Endometrial microvascular endothelial cells (primary cell): ENCODE data around the gene TRPV3. TPM values are rescaled to one million over a fixed set of nuclear protein-coding genes. Genes with fewer than 3 reads are reported as not detected.
"Not testable (repeated sequence)": the region's sequence is repeated elsewhere in the genome, so short reads cannot be mapped to it uniquely, and the experiment has no call there.

ENCODE experiments used
- in situ Hi-C: cut with HindIII; loops from 2 replicates; pipeline ENCODE4 v1.10.0; 2017; ENCODE audit warnings: low sequenced_read_pairs, low pct_unique_long_range_greater_than_20kb; ENCODE audit errors: inconsistent ontology term
- total RNA-seq: library from RNA; depleted of rRNA; stranded (reverse); fragments of >200 nt; gene quantifications from one replicate; pipeline ENCODE4 v1.2.3, GENCODE V29; 2015; ENCODE audit errors: inconsistent ontology term

The TRPV3 gene
- total RNA-seq, 1 donor from 2014 or later = not detected

GRCh38 chr17:3576970-3577369 lies 19.4 kb upstream of the TRPV3 start:
- in situ Hi-C loops = no loop called here

- in situ Hi-C loops = no loop called here
Observed at GRCh38 chr17:3575511-3575910, 17.9 kb upstream of the TRPV3 start.

- in situ Hi-C loops = no loop called here
Observed at GRCh38 chr17:3574231-3574630, 16.6 kb upstream of the TRPV3 start.

DNA sequence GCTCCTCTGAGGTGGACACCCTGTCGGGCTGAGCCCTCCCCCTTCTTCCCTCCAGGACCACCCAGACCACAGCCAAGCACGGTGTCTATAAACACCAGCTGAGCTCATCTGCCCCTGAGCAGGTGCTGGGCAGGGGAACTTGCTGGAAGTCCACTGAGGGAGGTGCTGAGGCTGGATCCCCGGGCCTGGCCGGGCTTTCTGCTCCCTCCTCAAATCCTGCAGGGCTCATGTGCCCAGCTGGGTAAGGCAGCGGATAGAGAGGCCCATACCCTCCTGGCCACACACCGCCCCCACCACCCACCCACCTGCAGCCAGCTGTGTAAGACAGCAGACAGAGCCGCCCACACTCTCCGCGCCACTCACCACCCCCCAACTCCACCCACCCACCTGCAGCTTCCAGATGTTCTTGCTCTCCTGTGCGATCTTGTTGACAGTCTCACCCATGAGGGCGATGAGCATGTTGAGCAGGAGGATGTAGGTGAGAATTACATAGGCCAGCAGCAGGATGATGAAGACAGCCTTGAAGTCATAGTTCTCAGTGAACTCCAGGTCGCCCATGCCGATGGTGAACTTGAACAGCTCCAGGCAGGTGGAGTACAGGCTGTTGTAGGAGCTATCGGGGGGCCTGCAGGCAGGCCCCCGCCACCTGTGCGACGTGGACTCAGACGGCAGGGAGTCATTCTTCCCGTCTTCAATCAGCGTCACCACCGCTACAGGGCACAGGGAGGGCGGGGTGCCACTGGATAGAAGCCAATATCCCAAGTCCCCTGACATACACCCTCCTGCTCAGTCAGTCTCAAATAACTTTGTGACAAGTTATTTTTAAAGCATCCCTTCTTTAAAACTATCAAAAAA lies 15.9 kb upstream of the TRPV3 start:
- in situ Hi-C loops = no loop called here

- in situ Hi-C loops = no loop called here
Observed at GRCh38 chr17:3572231-3572630, 14.6 kb upstream of the TRPV3 start.

GRCh38 chr17:3571043-3571900 lies 13.7 kb upstream of the TRPV3 start:
- in situ Hi-C loops = no loop called here

DNA sequence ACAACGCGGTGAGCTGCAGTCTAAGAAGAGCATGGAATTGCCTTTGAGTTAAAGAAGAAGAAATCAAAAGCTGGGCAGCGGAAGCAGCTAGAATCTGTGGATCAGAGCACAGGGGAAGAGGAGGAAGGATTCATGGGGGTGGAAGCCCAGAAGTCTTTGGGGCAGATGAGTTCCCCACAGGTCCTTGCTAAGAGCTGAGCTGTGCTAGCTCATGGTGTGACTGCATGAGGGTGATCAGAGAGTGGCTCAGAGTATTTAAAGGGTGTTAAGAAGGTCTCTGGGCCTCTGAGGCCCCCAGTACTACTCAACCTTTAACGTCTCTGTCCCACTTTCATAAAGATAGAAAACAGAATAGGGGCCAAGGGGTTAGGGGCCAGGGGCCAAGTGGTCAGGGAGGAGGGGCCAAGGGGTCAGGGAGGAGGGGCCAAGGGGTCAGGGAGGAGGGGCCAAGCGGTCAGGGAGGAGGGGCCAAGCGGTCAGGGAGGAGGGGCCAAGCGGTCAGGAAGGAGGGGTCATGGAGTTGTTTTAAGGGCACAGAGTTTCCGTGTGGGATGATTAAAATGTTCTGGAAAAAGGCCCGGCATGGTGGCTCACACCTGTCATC lies 12.0 kb upstream of the TRPV3 start:
- in situ Hi-C loops = no loop called here

GRCh38 chr17:3566551-3566950 lies 8.9 kb upstream of the TRPV3 start:
- in situ Hi-C loops = no loop called here

DNA sequence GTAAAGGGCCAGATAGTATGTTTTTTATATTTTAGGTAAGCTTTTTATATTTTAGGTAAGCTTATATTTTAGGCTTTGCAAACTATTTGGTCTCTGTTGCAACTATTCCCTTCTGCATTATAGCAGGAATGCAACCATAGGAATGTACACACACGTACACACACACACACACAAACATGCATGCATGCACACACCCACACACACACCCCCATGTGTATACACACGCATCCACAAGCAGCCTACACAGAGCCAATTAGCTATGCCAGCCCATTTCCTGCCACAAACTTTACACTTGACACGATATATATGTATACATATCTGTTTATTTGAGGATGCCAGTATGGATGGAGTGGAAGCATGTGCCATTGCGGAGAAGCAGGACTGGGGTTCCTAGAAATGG lies 7.5 kb upstream of the TRPV3 start:
- in situ Hi-C loops = no loop called here

DNA sequence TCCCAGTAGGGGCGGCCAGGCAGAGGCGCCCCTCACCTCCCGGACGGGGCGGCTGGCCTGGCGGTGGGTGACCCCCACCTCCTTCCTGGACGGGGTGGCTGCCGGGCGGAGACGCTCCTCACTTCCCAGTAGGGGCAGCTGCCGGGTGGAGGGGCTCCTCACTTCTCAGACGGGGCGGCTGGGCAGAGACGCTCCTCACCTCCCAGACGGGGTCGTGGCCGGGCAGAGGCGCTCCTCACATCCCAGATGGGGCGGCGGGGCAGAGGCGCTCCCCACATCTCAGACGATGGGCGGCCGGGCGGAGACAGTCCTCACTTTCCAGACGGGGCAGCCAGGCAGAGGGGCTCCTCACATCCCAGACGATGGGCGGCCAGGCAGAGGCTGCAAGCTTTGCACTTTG lies 6.6 kb upstream of the TRPV3 start:
- in situ Hi-C loops = not testable (repeated sequence)

- in situ Hi-C loops = no loop called here
Observed at GRCh38 chr17:3559270-3559645, 1.6 kb upstream of the TRPV3 start.

- in situ Hi-C loops = no loop called here
Observed at GRCh38 chr17:3558603-3559269, 1.1 kb upstream of the TRPV3 start.

- in situ Hi-C loops = no loop called here
Observed at GRCh38 chr17:3556916-3557767, 470 bp downstream of the TRPV3 start.

- in situ Hi-C loops = no loop called here
Observed at GRCh38 chr17:3556239-3556915, 1.2 kb downstream of the TRPV3 start.

DNA sequence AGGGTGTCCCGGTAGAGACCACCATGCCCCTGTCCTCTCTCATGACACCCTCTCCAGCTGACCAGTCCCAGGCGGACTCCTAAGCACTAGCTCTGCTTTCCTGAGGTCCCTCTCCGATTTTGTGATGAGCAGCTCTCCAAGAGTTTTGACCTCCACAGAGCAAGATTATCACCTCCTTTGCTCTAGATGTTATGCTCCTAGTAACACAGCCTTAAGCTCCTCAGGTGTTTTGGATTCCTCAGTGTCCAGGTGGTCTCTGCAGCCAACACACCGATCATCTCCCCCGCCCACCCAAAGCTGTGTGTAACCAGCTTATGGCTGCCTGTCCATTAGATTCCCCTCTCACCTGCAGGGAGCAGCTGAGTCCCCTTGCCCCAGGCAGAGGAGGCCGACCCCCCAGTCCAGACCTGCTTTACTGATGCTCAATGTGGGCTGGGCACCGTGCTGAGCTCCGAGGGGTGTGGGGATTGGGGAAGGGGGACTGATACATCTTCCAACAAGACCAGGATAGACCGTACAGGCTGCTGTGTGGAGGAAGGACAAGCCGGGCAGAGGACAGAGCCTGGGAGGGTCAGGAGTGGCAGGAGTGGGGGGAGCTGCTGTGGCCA lies 2.3 kb downstream of the TRPV3 start:
- in situ Hi-C loops = no loop called here

DNA sequence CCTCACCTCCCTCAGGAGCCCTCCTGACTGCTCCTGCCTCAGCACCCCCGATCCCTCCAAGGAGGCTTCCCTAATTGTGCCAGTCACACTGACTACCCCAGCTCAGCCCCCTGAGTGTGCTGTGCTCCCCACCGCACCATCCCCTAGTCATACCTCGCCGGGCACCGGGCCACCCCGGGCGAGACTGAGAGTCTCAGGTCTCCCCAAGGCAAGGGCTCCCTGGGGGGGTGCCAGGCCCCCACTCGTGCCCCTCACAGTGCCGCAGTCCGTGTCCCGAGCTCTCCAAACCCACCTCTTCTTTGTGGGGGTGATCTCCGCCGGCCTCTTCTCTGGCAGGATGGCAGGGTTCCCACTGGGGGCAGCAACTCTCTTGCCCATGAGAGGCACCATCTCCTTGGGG lies 3.2 kb downstream of the TRPV3 start:
- in situ Hi-C loops = no loop called here
